Hepatocyte (in vitro differentiated cells): ENCODE data around the gene TRRAP.

Experiments used
- EZH2phosphoT487 ChIP-seq: fragments of 200-600 bp; sonication (generic); IDR thresholded peaks from one replicate; pipeline ENCODE4 v1.6.1; 2018; ENCODE audit warnings: antibody characterized with exemption, mild to moderate bottlenecking, low read depth, moderate library complexity; ENCODE audit not compliant: unreplicated experiment, severe bottlenecking
- TF ChIP-seq, protein P1 (sequence below): fragments of 200-600 bp; sonication (generic); IDR thresholded peaks from 2 replicates; pipeline ENCODE4 v1.5.1; 2016; ENCODE audit warnings: antibody characterized with exemption, mild to moderate bottlenecking; ENCODE audit not compliant: poor library complexity

DNA sequence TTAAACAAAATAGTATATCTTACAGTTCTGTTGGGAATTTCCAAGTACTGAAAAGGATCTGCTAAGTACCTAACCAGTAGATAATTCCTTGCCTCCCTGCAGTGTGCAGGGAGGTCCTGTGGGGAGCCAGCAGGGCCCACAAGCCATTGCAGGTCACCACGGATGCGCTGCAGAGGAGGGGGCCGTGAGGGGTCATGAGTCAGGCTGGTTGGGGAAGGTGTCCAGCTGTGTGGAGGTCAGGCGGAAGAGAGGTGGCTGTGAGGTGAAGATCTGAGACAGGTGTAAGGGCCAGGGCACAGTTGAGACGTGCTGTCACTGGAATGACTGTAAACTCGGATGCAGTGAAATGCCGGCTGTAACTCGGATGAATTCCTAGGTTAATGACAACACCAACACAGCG is 80.6 kb downstream of the TRRAP start:
- TF ChIP-seq, protein P1, sequence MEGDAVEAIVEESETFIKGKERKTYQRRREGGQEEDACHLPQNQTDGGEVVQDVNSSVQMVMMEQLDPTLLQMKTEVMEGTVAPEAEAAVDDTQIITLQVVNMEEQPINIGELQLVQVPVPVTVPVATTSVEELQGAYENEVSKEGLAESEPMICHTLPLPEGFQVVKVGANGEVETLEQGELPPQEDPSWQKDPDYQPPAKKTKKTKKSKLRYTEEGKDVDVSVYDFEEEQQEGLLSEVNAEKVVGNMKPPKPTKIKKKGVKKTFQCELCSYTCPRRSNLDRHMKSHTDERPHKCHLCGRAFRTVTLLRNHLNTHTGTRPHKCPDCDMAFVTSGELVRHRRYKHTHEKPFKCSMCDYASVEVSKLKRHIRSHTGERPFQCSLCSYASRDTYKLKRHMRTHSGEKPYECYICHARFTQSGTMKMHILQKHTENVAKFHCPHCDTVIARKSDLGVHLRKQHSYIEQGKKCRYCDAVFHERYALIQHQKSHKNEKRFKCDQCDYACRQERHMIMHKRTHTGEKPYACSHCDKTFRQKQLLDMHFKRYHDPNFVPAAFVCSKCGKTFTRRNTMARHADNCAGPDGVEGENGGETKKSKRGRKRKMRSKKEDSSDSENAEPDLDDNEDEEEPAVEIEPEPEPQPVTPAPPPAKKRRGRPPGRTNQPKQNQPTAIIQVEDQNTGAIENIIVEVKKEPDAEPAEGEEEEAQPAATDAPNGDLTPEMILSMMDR, result no peak
- TF ChIP-seq EZH2phosphoT487, result no peak
